HG03064 (cell line): ENCODE measurements around the gene HSFX1.
"Not testable (repeated sequence)": the region's sequence is repeated elsewhere in the genome, so short reads cannot be mapped to it uniquely, and the experiment has no call there.

Experiments used
- ATAC-seq: cut with Tn5 transposase; IDR thresholded peaks from one replicate; pipeline ENCODE4 v1.9.1; 2021; ENCODE audit warnings: low read depth; ENCODE audit not compliant: unreplicated experiment

The HSFX1 gene, protein sequence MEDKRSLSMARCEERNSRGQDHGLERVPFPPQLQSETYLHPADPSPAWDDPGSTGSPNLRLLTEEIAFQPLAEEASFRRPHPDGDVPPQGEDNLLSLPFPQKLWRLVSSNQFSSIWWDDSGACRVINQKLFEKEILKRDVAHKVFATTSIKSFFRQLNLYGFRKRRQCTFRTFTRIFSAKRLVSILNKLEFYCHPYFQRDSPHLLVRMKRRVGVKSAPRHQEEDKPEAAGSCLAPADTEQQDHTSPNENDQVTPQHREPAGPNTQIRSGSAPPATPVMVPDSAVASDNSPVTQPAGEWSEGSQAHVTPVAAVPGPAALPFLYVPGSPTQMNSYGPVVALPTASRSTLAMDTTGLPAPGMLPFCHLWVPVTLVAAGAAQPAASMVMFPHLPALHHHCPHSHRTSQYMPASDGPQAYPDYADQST

DNA sequence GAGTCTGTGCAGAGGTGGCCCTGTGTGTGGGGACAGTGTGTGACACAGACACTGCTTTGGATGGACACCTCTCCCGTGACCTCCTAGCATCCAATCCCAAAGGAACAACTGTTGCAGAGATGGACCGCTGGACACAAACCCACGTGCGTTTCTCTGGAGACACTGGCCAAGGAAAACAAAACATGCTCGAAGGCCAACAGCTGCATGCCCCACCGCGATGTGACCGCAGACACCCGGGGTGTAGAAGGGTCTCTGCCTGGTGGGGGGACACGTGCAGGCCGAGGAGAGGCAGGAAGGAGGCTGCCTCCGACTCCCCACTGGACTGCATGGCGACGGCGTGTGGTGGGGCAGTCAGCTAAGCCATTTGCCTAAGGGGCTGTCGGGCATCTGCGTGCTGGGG, at the start of gene HSFX1:
Gene HSFX1 (plus strand): TSS at position 301 of the 400 bp plus-strand sequence. CDS start 614 bp downstream, outside the sequence.
- ATAC-seq: not testable (repeated sequence)

DNA sequence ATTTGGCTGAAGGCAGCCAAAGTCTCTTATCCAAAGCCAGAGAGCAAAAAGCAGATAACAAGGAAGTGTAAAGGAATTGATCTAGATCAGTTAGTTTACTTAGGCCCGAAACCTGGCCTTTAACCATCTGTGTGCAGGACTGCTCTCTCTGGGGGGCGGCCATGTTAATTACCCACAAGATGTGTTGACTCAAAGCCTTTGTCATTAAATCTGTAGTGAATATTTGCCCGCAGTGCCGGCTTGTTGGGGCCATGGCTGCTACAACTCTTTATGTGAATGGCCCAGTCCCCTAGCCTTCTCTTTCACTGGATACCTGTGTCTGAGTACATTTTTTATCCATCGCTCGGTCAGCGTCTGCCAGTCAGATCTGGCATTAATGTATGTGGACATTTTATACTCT, 46.6 kb upstream of the HSFX1 start:
- not testable (repeated sequence) for ATAC-seq

DNA sequence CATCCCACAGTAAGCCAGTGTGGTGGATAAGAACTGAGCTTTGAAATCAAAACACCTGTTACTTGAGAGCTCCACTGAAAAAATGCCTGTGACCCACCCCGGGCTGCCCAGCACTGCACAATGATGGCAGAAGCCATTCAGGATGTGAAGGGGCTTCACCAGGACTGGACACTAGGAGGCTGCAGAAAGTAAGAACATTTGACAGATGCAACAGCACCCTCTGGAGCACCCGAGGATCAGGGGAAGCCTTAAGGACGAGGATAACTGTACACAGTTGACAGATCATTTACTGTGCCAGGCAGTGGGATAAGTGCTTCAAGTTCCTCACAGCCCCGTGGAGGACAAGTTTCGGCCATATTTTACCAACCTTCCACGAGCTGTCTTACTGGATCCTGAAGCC, 31.6 kb upstream of the HSFX1 start:
- not testable (repeated sequence) for ATAC-seq

DNA sequence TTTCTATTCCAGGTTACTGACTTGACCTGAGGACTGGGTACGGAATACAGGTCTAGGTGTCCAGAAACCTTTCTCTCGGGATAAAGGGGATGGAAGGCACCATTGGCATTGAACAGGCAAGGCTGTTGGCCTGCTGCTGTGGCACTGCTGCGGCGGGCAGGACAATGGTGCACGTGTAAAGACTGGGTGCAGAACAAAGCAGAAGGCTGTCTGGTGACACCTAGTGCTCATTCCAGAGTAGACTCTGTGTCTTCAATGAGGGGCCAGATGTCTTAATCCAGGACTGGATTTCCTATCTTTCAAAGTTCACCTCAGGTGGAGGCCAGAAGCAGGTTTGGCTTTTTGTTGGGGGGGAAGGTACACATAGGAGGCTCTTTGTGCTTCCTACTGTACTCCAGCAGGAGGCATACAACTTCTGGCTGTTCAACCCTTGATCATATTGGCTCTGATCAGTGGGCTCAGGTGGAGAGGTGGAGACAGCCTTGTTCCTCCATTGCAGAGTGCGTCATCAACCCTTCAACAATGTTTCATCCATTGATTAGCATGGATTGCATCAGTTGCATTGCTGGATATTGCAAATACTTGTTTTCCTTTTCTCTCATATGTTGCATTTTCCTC, 27.4 kb upstream of the HSFX1 start:
- ATAC-seq: not testable (repeated sequence)

DNA sequence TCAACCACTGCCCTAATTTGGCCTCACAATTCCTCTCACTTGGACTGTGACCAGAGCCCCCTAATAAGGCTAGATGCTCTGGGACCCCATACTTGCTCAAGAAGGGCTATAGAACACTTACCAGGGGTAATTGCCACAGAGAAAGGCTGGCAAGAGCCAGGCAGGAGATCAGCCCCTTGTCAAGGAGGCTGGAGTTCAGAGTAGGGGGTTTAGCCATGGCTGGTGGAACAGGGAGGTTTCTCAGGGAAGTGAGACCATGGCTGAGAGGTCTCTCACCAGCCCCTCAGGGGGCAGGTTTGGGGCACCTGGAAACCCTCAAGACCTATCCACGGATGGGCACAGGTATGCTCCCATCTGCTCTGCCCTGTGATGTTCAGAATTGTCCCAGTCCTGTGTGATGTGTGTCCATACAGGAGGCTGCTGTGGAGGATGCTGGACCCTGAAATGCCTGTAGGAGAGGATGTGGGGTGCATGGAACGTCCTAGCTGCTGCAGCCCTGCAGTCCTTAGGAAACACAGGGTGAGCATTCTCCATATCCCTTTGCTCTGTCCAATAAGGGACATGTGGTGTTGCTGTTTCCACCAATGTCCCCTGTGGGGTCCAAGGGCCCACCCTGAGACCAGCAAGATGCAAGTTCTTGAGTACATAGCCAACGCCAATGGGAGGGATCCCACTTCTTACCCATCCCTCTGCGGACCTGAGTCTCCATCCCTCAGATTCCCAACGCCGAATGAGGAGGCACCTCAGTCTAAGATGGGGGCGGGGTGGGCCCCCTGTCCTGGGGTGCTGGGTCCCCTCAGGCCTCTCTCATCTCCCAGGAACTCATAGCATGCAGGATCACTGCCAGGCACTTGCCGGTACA, 16.4 kb upstream of the HSFX1 start:
- ATAC-seq: no peak

DNA sequence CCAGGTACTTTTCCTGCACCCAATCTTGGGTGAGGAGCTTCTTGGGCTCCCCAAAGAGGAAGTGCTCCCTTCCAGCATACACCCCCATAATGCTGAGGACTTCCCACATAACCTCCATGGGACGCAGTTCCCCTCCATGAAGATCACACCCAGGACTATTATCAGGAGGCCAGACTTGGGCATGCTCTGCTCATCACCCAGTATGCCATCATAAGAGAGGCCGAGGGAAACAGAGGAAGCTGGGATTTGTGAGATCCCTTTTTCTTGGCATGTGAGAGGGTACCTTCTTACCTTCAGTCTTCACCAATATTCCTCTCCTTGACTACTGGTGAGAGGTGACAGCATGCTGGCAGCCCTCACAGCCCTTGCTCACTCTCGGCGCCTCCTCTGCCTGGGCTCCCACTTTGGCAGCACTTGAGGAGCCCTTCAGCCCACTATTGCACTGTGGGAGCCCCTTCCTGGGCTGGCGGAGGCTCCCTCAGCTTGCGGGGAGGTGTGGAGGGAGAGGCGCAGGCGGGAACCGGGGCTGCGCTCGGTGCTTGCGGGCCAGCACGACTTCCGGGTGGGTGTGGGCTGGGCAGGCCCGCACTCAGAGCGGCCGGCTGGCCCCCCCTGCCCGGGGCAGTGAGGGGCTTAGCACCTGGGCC, 15.7 kb upstream of the HSFX1 start:
- no peak for ATAC-seq

DNA sequence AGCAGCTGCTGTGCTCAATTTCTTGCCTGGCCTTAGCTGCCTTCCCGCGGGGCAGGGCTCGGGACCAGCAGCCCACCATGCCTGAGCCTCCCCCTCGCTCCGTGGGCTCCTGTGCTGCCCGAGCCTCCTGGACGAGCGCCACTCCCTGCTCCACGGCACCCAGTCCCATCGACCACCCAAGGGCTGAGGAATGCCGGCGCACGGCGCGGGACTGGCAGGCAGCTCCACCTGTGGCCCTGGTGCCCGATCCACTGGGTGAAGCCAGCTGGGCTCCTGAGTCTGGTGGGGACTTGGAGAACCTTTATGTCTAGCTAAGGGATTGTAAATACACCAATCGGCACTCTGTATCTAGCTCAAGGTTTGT, 15.2 kb upstream of the HSFX1 start:
- not testable (repeated sequence) for ATAC-seq

DNA sequence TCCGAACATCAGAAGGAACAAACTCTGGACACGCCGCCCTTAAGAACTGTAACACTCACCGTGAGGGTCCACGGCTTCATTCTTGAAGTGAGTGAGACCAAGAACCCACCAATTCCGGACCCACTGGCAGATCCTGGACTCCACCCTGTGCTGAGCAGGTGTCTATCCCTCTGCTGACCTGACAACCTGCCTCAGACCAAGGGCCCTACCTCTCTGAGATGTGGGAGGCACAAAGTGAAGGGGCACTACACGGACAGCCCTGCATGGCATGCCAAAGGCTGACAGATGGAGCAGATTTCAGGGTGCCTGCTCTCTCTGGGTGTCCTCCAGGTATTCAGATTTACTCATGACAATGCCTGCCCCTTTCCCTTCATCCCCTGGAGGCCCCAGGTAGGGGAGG, 14.0 kb upstream of the HSFX1 start:
- no peak for ATAC-seq

DNA sequence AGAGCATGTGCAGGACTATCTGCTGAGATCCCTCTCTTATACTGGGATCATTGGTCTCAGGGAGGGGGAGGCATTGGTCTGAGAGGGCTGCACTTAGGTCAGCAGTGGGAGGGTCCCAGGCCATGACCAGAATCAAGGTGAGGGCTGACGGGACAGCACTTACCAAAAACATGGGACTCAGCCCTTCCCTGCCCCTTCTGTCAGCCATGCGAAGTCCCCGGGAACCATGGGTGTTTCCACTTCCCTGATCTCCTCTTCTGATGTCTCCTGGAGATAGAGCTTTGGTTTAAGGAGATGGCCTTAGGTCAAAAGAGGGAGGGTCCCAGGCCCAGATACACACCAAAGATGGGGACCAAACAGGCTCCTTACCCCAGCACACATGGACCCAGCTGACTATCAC, 12.9 kb upstream of the HSFX1 start:
- ATAC-seq: no peak

DNA sequence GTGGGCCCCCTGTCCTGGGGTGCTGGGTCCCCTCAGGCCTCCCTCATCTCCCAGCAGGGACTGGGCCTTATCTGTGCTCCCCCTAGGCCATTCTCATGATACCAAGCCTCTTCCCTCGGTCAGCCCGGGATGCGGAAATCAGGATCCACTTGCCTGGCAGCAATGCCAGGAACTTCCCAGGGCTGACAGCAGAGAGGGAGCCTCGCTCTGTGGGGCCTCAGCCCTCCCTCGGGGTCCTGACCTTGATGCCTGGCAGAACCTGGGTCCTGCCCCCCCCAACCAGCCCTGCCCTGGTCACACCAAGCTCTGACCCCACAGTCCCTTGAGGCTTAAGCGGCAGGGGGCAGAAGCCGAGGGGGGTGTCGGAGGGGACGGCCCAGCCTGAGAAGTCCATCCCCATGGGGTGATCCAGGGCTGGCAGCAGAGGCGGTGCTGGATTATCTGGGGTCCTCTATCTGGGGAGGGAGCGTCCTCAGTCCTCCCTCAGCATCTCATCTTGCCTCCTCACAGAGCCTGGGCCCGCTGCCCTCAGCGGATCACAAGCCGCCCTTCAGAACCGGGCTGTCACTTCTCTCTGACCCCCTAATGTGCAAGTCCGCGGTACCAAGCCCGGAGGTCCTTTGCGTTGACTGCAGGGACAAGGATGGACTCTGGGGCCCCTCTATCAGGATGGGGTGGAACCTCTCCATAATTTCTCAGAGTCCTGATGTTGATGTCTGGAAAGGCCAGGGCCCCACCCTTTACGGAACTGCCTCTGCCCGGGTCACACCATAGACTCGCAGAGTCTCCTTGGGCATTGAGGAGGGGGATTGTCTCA, 11.8 kb upstream of the HSFX1 start:
- ATAC-seq: not testable (repeated sequence)

DNA sequence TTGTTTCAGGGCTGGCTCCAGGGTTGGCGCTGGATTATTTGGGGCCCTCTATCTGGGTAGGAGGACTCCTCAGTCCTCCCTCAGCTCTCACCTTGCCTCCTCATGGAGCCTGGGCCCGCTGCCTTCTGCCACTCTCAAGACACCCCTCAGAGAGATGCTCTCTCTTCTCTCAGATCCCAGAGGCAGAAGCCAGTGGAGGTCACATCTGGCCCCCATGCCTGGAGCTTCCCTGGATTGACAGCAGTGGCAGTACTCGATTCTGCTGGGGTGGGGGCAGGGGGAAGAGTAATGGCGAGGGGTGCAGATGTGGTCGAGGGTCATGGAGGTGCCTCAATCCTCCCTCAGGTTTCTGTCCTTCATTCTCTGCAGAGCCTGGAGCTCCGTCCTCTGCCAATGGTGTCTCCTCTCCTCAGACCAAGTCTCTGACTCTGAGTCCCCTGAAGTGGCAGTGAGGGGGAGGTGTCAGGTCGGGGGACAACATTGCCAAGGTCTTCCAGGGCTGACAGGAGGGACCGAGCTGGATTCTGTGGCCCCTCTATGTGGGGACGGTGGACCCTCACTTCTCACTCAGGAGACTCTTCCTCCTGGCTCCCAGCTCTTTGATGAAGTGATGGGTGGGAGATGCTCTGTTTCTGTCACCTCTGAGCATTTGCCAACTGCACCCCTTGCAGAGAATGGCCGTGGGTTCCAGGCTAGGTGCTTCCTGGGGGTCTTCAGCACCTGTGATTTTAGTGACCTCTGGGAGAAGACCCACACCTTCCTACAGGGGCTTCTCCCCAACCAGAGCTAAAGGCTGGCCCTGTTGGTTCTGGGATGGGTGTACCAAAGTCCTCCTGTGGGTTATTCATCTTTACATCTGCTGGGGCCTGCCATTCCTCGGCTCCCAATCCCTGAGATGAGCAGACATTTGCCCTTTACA, 10.9 kb upstream of the HSFX1 start:
- ATAC-seq: no peak

DNA sequence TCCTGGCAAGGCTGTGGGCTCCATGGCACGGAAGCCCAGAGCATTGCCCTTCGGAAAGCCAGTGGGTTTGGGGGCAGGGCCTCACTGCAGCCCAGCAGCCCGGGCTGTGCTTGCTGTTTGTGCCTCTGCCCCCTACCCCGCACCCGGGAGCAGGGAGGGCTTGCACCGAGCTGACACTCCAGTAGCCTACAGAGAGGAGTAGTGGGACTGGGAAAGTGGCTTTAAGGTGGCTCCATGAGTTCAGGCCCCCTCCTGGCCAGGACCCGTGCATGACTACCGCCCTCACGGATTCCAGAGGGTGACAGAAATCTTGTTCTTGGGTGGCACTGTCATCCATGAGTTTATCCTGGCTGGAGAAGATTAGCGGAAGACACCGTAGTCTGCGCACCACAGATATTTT, 3.5 kb upstream of the HSFX1 start:
- not testable (repeated sequence) for ATAC-seq

DNA sequence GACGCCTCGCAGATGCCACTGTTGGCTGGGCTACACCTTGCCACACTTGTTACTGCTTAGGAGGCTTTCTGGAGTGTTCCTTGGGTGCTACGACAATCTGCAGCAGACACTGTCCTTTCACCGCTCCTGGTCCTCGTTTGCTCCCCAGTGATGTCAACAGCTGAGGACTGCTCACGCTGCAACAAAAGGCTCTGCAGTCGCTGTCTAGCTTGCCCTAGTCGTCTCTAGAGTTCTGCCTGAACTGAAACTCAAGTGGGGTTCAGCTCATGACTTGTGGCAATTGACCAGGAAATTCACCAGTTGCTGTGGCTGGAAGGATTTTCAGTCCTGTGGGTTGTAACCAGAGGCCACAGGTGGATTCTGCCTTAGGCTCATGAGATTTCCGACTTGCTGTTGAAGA, 842 bp upstream of the HSFX1 start:
- ATAC-seq: not testable (repeated sequence)

DNA sequence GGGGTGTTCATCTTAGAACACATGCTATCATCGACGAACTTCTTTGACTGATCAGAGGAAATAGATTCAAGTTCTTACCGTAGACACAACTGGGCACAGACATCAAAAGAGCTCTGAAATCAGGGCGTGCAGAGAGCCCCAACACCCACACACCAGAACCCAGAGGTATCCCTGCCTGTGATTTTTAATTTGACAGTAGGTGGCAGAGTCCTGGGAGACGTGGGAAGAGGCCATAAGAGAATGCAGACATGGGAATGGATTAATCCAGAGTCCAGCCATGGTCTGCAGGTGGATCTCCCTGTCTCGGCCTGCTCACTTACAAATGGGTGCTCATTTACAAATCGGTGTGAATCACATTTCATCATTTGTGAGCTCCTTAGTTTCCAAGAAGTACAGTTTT, 4.1 kb downstream of the HSFX1 start:
- not testable (repeated sequence) for ATAC-seq

DNA sequence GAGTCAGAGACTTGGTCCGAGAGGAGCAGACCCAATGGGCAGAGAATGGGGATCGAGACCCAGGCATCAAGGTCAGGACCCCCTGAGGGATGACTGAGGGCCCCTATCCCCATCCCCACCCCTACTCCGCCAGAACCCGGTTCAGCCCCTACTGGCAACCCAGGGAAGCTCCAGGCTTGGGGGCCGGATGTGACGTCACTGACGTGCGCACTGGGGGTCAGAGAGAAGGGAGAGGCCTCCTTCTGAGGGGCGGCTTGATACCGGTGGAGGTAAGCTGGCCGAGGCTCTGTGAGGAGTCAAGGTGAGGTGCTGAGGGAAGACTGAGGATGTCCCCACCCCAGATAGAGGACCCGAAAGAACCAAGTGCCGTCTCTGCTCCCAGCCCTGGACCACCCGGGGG, 7.9 kb downstream of the HSFX1 start, which contains the start of gene MAGEA9:
Gene MAGEA9 (plus strand): TSS at position 204 of the 400 bp plus-strand sequence. CDS start 4,281 bp downstream, outside the sequence.
- not testable (repeated sequence) for ATAC-seq

DNA sequence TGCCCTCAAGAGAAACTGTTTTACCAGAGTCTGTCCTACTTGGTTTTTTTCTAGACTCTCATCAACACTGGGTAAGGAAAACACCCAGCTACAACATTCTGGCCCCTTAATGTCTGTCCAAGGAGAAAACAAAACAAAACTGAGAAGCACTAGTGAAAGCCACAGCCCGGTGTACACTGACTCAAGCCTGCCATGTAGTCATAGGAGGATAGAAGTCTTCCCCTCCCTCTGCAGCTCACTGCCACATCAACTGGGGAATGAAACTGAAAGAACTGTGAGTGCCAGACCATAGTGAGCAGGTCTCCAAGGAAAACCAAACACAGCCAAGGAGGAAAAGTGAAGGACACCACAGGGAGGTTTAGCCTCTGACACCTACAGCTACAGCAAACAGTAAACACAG, 21.7 kb downstream of the HSFX1 start:
- ATAC-seq: peak; percentile 99

DNA sequence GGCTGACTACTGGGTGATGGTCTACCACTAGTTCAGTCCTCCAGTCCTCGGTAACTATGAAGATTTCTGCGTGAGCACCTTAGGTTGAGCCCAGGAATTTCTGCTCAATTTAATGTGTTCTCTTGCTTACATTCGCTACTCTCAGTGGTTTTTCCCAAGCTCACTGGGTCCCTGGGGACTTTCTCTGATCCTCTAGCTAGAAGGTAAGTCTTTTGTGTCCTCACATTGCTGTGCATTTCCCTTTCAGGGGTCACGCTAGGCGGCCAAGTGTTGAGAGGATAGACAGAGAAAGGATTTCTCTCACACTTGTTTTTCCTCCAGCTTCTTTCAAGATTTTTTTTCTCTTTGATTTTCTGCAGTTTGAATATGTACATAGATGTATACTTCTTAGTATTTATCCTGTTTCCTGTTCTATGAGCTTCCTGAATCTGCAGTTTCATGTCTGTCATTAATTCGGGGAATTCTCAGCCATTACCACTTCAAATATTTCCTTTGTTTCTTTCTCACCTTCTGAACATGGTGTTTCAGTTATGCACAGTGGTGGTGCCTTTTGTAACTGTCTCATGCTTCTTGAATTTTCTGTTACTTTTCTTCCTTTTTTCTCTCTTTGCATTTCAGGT, 25.3 kb downstream of the HSFX1 start:
- ATAC-seq: no peak

DNA sequence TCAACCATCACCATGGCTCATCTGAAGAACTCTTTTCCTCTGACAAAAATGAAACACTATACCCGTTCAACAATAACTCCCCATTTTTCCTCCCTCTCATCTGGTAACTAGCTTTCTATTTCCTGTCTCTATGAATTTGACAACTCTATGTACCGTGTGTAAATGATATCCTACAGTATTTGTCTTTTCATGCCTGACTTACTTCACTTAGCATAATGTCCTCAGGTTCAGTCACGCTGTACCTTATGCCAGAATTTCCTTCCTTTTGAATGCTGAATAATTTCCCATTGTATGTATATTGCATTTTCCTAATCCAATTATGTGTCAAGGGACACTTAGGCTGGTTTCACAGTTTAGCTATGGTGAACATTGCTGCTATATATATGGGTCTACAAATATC, 26.1 kb downstream of the HSFX1 start:
- ATAC-seq: no peak
